NCI-H82 (cell line): ENCODE results near the gene NEUROD2.

Experiments used
- DNase-seq: peaks from one replicate; lab custom pipeline; 2025; lab: John Stamatoyannopoulos, UW

The NEUROD2 gene

DNA sequence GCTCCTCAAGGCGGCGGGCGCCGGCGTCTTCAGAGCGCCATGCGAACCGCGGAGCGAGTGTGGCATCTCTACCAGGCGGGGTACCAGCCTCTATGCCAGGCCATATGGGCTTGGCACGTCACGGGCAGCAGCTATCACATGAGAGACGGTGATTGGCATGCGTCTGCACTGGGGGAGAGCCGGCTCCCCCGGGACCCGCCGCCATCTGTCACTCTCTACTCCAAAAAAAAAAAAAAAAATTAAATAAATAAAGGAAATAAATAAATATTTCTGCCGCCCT is at the start of gene NEUROD2:
Gene NEUROD2, minus strand, starts transcription at position 70 of the 280 bp plus-strand sequence. CDS start 1,321 bp downstream, outside the sequence.
- peak; percentile 68 for DNase-seq

DNA sequence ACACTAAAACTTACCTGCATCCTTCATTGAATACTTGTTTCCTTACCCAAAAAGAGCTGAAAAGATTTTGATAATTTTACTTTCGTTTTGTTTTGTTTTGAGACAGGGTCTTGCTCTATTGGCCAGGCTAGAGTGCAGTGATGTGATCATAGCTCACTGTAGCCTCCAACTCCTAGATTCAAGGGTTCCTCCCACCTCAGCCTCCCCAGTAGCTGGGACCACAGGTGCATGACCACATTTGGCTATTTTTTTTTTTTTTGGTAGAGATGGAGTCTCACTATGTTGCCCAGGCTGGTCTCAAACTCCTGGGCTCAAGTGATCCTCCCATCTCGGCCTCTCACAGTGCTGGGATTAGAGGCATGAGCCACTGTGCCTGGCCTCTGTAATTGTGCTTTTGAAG is 47.4 kb upstream of the NEUROD2 start:
- DNase-seq = no peak

DNA sequence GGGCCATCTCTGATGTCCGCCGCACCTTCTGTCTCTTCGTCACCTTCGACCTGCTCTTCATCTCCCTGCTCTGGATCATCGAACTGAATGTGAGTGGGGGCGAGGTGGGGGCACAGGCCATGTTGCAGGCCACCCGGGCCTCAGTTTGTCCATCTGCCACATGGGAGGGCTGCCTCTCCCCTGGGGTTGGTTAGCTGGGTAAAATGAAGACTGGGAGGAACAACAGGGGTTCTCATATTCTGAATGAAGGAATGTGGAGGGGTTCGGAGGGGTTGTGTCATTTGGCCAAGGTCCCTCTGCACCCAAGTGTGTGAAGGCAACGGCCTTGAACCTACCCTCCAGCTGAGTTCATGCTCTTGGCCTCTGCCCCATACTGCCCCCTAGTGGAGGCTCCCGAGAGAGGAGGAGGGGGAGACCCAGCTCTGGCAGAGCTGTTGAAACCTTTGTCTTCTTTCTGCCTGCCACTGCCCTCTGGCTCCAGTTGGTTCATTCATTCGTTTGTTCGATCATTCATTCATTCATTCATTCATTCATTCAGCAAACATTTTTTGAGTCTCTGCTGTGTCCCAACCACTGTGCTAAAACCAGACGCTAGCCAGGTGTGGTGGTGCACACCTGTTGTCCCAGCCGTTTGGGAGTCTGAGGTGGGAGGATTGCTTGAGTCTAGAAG is 46.1 kb upstream of the NEUROD2 start:
- DNase-seq = peak; percentile 80

DNA sequence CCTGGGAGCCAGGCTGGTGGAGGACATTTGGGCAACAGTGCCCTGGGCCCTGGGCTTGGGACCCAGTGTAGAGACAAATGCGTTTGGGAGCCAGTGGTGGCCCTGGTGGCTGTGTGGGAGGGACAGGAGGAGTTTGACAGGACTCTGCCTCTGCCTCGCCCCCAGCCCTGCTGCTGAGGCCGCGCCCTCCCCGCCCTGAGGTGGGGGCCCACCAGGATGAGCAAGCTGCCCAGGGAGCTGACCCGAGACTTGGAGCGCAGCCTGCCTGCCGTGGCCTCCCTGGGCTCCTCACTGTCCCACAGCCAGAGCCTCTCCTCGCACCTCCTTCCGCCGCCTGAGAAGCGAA is 45.6 kb upstream of the NEUROD2 start:
- no peak for DNase-seq

DNA sequence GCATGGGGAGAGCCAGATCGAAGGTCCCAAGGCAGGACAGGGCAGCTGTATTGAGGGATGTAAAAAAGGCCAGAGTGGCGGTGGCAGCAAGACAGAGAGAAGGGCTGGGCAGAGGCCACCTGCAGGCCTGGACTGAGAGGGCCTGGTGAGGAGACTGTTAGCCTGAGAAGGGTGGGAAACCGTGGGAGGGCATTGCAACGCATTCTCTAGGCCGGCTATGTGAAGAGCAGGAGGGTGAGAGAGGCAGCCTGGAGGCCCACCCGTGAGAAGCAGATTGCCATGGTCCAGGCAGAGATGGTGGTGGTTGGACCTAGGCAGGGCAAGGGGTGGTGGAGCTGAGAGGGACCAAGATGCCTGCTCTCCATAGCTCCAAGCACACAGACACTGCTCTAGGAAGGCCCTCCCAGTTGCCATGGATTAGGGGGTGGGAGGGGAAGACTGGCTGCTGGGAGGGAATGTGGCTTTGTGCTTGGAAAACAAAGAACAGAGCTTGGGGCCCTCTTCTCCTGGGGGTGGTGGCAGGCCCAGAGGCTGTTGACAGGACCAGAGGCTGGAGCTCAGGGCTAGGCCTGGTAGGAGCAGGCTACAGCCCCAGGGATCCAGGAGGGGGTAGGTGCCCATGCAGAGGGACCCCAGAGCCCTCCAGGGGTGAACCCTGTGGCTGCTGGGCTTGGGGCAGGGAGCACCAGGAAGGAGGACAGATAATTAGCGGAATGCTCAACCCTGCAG is 45.0 kb upstream of the NEUROD2 start:
- DNase-seq = peak; percentile 58

DNA sequence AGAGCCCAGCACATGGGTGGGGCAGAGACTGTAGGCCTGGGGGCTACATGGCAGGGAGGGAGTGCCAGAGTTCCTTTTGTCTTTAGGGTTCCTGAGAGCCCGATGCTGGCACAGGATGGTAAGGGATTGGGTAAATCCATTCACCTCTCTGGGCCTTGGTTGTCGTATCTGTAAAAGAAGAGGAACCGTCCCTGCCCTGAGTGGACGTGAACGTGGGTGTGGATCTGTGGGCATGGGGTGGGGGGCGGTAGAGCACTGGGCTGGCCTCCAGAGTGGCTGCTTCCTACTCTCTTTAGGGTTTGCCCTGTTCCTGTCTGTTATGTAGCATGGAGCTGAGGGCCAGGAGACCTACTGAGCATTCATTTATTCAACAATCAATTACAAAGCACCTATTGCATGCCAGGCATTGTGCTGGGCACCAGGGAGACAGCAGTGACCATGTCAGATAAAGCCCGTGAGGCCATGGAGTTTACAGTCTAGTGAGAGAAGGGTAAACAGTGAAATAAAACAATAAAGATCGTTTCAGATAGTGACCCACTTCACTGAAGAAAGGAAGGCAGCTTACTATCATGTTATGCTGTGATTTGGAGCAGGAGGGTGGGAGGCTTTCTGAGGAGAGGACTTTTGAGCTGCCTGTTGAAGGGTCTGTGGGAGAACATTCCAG is 44.3 kb upstream of the NEUROD2 start:
- no peak for DNase-seq

DNA sequence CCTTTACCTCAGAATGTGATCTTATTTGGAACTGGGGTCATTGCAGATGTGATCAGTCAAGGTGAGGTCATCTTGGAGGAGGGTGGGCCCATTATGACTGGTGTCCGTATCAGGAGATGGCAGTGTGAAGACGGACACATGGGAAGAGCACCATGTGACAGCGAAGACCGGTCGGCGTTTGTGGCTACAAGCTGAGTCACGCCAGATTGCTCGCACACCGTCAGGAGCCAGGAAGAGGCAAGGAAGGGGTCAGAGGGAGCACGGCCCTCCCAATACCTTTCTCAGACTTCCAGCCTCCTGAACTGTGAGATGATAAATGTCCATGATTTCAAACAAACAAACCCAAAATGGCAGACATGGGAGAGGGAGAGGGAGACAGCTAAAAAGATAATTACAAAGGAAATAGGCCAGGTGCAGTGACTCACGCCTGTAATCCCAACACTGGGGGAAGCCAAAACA is 42.4 kb upstream of the NEUROD2 start:
- DNase-seq = no peak

DNA sequence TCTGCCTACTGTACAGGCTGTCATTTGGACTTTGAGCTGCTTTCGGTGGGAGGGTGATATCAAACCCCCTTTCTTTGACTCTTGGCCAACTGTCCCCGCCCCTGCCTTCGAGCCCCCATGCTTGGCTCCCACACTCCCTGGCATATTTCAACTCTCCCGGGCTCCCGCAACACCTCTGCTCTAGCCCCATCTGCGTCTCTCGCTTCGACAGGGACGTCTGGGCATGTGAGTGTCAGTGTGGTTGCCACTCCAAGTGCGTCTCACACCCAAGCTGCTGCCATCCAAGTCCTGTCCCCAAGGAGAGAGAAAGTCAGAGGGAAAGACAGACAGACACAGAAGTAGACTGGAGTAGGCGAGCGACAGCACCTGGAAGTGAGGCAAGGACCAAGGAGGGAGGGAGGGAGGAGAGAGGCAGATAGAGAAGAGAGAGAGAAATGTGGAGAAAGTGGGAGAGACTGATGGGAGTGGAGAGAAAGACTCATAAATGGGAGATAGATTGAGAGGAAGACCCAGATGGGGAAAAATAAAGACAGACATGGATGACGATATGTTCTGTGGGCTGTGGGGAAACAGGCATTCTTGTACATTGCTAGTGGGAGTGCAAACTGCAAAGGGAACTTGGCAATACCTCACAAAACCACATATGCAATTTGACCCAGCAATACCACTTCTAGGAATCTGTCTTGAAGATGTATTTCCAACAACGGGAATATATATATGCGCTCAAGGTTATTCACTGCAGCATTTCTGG is 41.1 kb upstream of the NEUROD2 start:
- no peak for DNase-seq

DNA sequence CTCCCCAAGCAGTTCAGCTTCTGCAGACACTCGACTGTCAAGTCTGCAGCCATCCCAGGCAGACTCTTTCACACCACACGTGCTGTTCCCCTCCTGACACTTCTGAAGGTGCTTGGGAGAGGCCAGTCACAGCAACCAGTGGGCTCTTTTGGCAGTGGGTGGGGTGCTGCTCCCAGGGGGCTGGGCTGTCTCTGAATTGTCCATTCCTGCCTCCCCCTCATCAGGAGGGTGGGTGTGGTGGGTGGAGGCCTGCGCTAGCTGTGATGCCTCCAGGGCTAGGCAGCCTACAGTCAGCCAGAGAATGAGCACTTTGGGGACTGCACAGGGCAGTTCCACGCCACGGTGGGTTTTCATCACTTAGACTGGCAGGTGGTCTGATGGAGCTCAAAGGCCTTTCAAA is 39.5 kb upstream of the NEUROD2 start:
- no peak for DNase-seq

DNA sequence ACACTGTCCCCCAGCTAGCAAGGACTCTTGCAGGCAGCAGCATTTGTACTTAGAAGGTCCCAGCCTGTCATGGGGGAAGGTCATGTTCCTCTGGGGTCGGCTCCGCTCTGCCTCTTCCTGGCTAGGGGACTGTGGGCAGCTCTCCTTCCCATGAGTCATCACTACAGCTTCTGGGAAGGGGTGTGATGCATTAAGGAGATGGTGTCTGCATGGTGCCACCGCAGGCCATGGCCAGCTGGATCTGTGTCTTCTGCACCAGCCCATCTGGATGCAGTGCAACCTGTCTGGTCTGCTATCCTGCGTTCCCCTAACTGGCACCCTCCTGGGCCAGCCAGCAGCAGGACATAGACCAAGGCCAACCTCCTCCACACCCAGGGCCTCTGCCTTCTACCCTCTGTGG is 35.6 kb upstream of the NEUROD2 start:
- no peak for DNase-seq

DNA sequence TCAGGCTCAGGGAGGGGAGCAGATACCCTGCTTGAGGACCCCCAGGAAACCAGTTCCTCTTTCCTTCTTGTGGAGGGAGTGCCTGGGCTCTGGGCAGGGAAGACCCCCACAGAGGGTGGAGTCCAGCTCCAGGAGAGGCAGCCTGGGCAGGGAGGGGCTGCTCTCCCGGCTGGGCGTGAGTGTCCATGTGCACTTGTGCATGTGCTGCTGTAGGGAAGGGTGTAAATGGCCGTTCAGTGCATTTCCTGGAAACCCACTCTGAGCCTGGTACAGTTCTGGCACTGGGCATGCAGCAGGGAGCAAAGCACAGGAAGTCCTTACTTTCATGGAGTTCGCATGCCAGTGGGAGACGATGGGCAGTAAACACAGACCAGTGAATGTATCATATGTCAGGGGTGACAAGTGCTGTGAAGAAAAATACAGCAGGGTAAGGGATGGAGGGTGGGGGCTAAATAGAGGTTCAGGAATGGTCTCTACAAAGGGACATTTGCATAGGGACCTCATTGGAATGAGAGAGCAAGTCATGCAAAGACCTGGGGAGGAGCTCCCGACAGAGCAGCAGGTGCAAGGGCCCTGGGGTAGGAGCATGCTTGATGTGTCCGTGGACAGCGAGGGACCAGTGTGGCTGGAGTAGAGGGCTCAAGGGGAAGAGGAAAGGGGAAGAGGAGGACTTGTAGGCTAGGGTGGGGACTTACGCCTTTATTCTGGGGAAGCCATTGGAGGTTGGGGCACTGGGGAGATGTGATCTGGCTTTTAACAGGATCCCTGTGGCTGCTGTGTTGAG is 34.8 kb upstream of the NEUROD2 start:
- no peak for DNase-seq

DNA sequence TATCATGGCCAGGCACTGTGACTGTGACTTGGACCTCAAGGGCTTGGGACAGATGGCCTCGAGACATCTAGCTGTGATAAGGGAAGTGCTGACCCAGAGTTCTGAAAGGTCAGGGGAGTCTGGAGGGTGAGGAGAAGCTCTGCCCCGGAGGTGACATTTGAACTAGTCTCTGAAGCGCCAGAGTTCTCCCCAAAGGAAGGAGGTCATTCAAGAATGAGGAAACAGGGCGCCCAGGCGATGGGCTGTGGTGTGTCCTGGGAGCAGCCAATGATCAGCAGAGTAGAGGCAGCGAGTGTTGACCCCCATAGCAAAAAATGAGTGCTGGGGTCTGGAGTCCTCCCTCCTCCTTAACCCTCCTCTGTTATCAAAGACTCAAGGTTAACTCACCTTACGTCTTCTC is 34.2 kb upstream of the NEUROD2 start:
- no peak for DNase-seq

DNA sequence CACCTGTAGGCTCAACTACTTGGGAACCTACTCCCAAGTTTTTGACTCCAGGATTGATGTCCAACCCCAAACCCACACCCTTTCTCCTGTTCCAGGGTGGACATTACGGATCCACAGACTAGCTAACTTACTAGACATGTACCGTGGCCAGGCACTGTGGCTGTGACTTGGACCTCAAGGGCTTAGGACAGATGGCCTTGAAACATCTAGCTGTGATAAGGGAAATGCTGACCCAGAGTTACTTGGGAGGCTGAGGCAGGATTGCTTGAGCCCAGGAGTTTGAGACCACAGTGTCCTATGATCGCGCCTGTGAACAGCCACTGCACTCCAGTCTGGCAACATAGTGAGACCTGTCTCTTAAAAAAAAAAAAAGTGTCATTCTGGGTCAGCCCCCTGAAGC is 33.4 kb upstream of the NEUROD2 start:
- no peak for DNase-seq

DNA sequence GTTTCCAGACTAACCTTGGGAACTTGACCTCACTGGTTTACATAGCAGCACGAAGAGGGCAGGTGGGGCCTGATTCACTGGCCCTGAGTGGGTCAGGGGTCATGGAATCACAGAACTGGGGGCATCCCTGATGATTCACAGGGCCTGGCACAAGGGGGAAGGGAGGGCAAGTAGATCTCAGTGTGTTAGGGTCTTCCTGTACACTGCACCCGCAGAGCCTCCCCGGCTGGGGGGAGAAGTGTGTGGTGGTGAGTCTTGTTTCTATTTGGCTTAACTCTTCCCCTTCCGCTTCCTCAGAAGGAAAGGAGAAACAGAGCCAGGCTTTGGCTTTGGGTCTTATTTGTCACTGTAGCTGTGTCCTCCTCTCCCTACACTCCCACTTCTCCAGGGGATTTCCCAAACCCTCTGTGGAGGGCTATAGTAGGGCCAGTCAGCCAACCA is 32.9 kb upstream of the NEUROD2 start:
- no peak for DNase-seq

DNA sequence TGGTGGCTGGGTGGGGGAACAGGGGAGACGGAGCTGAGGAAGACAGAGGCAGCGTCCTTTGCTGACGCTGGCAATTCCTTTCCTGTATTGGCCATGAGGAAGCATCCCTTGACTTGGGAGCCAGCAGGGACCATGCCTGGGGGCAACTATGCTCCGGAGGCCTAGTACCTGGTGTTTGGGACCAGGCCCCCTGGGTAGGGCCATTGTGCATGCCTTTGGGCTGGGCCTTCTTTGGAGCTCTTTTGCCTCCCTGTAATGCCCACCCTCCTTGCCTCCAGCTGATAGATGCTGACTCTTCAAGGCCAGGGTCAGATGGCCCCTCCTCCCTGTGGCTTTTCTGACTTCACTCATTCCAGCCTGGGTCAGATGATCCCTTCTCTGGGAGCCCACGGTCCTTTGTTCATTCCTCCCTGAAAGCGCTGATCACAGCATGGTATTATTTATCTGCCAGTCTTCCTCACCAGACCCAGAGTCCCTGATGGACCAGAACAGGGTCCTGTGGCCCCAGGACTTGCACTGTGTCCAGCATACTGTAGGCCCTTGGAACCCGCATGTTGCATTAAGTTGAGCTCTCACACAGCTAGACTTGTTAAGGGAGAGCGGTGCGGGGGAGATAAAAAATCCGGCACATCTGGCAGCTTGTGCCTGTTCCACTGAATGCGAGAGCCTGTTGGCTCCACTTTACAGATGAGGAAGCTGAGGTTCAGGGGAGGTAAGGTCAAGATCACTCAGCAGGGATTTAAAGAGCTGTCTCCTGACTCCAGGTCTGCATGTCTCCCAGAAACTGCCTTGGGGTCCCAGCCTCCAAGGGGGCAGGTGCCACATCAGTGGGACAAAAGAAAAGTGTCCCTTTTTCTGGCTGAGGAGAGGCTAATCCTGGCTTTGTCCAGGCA is 32.1 kb upstream of the NEUROD2 start:
- DNase-seq = no peak

DNA sequence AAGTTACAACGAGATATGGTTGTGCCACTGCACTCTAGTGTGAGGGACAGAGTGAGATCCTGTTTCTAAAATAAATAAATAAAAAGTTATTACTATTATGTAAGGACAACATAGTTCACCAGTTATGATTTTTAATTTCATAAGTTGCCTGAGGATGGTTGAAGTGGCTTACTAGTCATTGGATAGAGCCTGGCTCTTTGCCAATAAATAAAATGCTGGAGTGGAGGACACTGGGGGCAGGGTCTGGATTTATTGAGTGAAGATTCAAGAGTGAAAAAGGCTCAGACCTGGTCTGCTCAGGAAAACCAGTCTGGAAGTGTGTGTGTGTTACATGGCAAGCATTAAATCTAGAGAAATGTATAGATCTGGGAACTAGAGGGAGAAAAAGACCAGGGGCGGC is 31.3 kb upstream of the NEUROD2 start:
- DNase-seq = no peak

DNA sequence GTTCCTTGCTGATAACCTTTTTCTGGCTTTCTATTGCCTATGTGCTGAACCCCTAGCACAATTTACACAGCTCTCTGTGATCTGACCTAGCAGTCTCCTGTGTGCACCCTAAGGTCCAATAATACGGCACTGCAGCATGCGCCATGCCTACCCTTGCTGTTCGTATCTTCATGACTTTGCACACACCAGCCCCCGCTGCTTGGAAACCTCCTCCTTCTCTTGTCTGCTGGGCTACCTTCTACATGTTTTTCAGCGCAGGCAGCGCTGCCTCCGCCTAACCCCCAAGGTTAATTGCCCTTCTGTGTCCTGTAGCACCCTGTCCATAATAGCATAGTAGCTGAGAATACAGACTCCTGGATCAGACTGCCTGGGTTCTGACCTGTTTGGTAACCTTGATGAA is 30.6 kb upstream of the NEUROD2 start:
- DNase-seq = no peak

DNA sequence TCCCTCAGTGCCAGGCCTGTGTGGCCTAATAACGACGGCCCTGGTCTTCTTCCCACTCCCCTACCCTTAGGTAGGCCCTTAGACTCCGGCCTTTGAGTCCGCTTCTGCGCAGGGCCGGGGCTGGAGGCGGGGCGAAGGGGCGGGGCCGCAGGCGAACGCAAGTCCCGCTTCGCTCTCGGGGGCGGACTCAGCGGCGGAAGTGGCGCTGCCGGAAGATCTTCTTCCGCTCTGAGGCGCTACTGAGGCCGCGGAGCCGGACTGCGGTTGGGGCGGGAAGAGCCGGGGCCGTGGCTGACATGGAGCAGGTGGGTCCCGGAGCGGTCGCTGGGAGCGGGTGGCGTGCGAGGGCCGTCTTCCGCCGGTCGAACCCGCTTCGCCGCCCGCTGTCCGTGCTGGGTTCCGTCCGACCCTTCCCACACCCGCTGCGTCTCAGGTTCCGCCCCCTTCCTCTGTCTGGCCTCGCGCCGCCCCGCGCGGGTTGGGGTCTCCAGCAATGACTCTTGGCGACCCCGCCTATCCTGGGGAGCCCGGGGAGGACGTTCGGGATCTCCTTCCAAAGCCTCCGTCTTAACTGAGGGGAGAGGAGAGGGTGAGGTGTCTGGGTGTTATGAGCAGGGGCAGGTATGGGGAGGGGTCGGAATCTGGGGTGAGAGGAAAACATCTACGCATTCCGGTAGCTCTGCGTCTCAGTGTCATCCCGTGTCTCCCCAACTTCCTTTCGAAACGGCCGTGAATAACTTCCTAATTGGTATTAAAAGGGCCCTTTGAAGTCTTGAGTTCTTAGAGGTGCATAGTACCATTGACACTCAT is 29.4 kb upstream of the NEUROD2 start, which contains the start of gene STARD3:
Gene STARD3, plus strand, starts transcription at position 218 of the 810 bp plus-strand sequence. CDS start 16,388 bp downstream, outside the sequence.
- peak; percentile 91 for DNase-seq

DNA sequence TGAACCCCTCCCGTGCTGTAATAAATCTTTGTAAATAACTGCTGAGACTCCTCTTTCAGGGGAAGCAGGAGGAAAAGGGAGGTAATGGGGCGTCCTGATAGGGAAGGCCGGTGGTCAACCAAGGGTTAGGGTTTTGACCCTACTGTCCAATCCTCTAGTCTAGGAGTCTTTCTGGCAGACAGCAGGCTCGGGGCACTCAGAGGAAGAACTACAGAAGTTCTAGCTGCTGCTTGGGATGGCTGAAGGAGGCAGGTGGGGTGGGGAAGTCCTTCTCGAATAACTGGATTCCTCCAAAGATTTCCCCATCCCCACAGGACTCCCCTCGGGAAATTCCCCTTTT is 28.8 kb upstream of the NEUROD2 start:
- no peak for DNase-seq

DNA sequence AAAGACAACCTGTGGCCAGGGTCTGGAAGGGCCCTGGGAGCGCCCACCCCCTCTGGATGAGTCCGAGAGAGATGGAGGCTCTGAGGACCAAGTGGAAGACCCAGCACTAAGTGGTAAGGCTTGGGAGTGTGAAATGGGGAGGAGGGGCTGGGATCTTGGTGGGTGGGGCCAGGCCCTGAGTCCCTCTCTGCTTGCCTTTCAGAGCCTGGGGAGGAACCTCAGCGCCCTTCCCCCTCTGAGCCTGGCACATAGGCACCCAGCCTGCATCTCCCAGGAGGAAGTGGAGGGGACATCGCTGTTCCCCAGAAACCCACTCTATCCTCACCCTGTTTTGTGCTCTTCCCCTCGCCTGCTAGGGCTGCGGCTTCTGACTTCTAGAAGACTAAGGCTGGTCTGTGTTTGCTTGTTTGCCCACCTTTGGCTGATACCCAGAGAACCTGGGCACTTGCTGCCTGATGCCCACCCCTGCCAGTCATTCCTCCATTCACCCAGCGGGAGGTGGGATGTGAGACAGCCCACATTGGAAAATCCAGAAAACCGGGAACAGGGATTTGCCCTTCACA is 28.0 kb upstream of the NEUROD2 start:
- DNase-seq = peak; percentile 41
